Stomach (tissue), 9 donors: ENCODE measurements around the gene CTDP1. TPM values are rescaled to one million over a fixed set of nuclear protein-coding genes. Genes with fewer than 3 reads are reported as not detected.

Source experiments
- DNase-seq, 2 donors: peaks; one replicate each; pipeline versions ENCODE4 v3.0.0 to v3.0.0-alpha.2; 2013 to 2019
- H3K27ac ChIP-seq, 5 donors: fragments of 200-600 bp in 4 of 5; sonication (generic) in 4 of 5; one replicate each; pipeline ENCODE4 v1.5.1; 2013 to 2019; ENCODE audit warnings: mild to moderate bottlenecking in 1 of 5, moderate library complexity in 1 of 5
- H3K27me3 ChIP-seq, 3 donors: fragments of 200-600 bp; sonication (generic); one replicate each; pipeline ENCODE4 v1.5.1; 2017 to 2019; ENCODE audit warnings: mixed run types in 1 of 3
- H3K36me3 ChIP-seq, 4 donors: fragments of 200-600 bp; sonication (generic); 1 replicate in 3 of 4; 2 replicates in 1 of 4; pipeline ENCODE4 v1.5.1; 2016 to 2019
- H3K4me1 ChIP-seq, 4 donors: fragments of 200-600 bp; sonication (generic); one replicate each; pipeline ENCODE4 v1.5.1; 2016 to 2019
- H3K4me3 ChIP-seq, 4 donors: fragments of 200-600 bp; sonication (generic) in 3 of 4; one replicate each; pipeline ENCODE4 v1.5.1; 2016 to 2019; ENCODE audit warnings: mild to moderate bottlenecking in 1 of 4
- H3K9me3 ChIP-seq, 4 donors: fragments of 200-600 bp; sonication (generic); one replicate each; pipeline ENCODE4 v1.5.1; 2016 to 2019
- CTCF ChIP-seq, 7 experiments: fragments of 450-650 bp in 4 of 7; fragments of 200-600 bp in 3 of 7; sonication (generic) in 3 of 7; IDR thresholded peaks; one replicate each; pipeline ENCODE4 v1.5.1; 2016 to 2019; ENCODE audit warnings: antibody characterized with exemption in 7 of 7, control low read depth in 2 of 7, mild to moderate bottlenecking in 1 of 7
- EP300 ChIP-seq: sonication (generic); formaldehyde crosslinking; IDR thresholded peaks from one replicate; pipeline ENCODE4 v1.6.1; 2017; ENCODE audit warnings: antibody characterized with exemption
- POLR2A ChIP-seq, 4 donors: fragments of 450-650 bp; IDR thresholded peaks; one replicate each; pipeline ENCODE4 v1.6.1; 2016; ENCODE audit warnings: antibody characterized with exemption in 4 of 4, control low read depth in 2 of 4, mild to moderate bottlenecking in 1 of 4, moderate library complexity in 1 of 4
- POLR2AphosphoS5 ChIP-seq, 3 donors: sonication (generic); formaldehyde crosslinking; IDR thresholded peaks; one replicate each; pipeline ENCODE4 v1.6.1; 2016; ENCODE audit warnings: antibody characterized with exemption in 3 of 3
- WGBS, 5 donors: extraction: QIAGEN DNeasy Blood & Tissue Kit in 3 of 5; methylation state at CpG; one replicate each; pipeline versions ENCODE4 v1.1.5 to v1.1.7; 2013 to 2018; 5-methylcytosine and 5-hydroxymethylcytosine counted together
- intact Hi-C: fragments of 100-400 bp; cut with DNase I; formaldehyde crosslinking; loops from one replicate; pipeline ENCODE4 v1.15.1; 2023; ENCODE audit warnings: low total_unique reads
- polyA plus RNA-seq, 3 donors: library from polyadenylated mRNA; stranded (reverse); fragments of 200-250 nt; gene quantifications; one replicate each; pipeline ENCODE4 v1.2.3, GENCODE V29; 2013
- total RNA-seq, 5 donors: library from RNA; depleted of rRNA; stranded (reverse); fragments of >200 nt; gene quantifications; one replicate each; pipeline versions ENCODE4 v1.1.0 to v1.2.3, GENCODE V29; 2014 to 2016
- donor health status: healthy with polysubstance abuse.
- donor health status: Bipolar disorder and iron deficiency.
- donor health status: healthy.

CTDP1 gene
- total and polyA plus RNA-seq, 8 donors: 7.6 to 50.7 (median 16.8) TPM

GRCh38 chr18:79714531-79715240 is 35.1 kb downstream of the CTDP1 start:
- H3K4me1 ChIP-seq: no peaks in the 10 kb centered on the region
- no peak for DNase-seq
- no peak overlapping the region for H3K27ac ChIP-seq
- TF ChIP-seq CTCF (IDR thresholded peaks at IDR 0.05) (no peak), EP300 (no peak), POLR2A (IDR thresholded peaks at IDR 0.05) (no peak), POLR2AphosphoS5 (IDR thresholded peaks at IDR 0.05) (no peak)
- peaks cover 46 to 100% (median 100%) of the 10 kb centered on the region in 4 donors for H3K36me3 ChIP-seq
- 92 to 97% (median 94%) methylated on average over 40 to 47 of the region's 47 CpGs for WGBS, 5 donors
- no peaks in the 10 kb centered on the region for H3K27me3 ChIP-seq
- no peak overlapping the region for H3K4me3 ChIP-seq
- H3K9me3 ChIP-seq: no peaks in the 10 kb centered on the region
- intact Hi-C loops: no loop called here

GRCh38 chr18:79715280-79715679 is 35.7 kb downstream of the CTDP1 start:
- TF ChIP-seq POLR2A (IDR thresholded peaks at IDR 0.05) (no peak), POLR2AphosphoS5 (IDR thresholded peaks at IDR 0.05) (no peak), CTCF (IDR thresholded peaks at IDR 0.05) (no peak), EP300 (no peak)
- Histone ChIP-seq H3K4me1 (no peaks in the 10 kb centered on the region), H3K27ac (no peak overlapping the region), H3K9me3 (no peaks in the 10 kb centered on the region), H3K36me3 (peaks cover 46 to 100% (median 100%) of the 10 kb centered on the region in 4 donors), H3K4me3 (no peak overlapping the region), H3K27me3 (no peaks in the 10 kb centered on the region)
- no peak for DNase-seq
- intact Hi-C loops: no loop called here
- WGBS, 5 donors: 93 to 99% (median 98%) methylated on average over 23 to 26 of the region's 26 CpGs

GRCh38 chr18:79717059-79717458 is 37.5 kb downstream of the CTDP1 start:
- H3K36me3 ChIP-seq: peaks cover 54 to 100% (median 99%) of the 10 kb centered on the region in 4 donors

GRCh38 chr18:79717555-79718074 is 38.0 kb downstream of the CTDP1 start:
- Histone ChIP-seq H3K4me1 (no peaks in the 10 kb centered on the region), H3K27ac (no peak overlapping the region), H3K27me3 (no peaks in the 10 kb centered on the region), H3K36me3 (peaks cover 56 to 100% (median 98%) of the 10 kb centered on the region in 4 donors), H3K9me3 (no peaks in the 10 kb centered on the region), H3K4me3 (no peak overlapping the region)
- TF ChIP-seq CTCF (IDR thresholded peaks at IDR 0.05) (no peak), POLR2A (IDR thresholded peaks at IDR 0.05) (no peak), POLR2AphosphoS5 (IDR thresholded peaks at IDR 0.05) (no peak), EP300 (no peak)
- WGBS, 5 donors: 95 to 99% (median 97%) methylated on average over 24 to 29 of the region's 29 CpGs
- DNase-seq: no peak
- intact Hi-C loops: no loop called here

More at GRCh38 chr18:79717059-79717458, 37.5 kb downstream of the CTDP1 start:
- Histone ChIP-seq H3K27ac (no peak overlapping the region), H3K4me1 (no peaks in the 10 kb centered on the region), H3K4me3 (no peak overlapping the region), H3K9me3 (no peaks in the 10 kb centered on the region), H3K27me3 (no peaks in the 10 kb centered on the region)
- 91 to 98% (median 96%) methylated on average over 3 to 7 of the region's 7 CpGs for WGBS, 5 donors
- intact Hi-C loops: no loop called here
- DNase-seq: no peak
- TF ChIP-seq POLR2A (IDR thresholded peaks at IDR 0.05) (no peak), EP300 (no peak), CTCF (IDR thresholded peaks at IDR 0.05) (no peak), POLR2AphosphoS5 (IDR thresholded peaks at IDR 0.05) (no peak)
